Pericardium fibroblast (primary cell): Measurements from ENCODE around the gene OSBPL9. TPM values are rescaled to one million over a fixed set of nuclear protein-coding genes. Genes with fewer than 3 reads are reported as not detected.

Experiments used
- total RNA-seq: library from RNA; depleted of rRNA; stranded (reverse); fragments of >200 nt; gene quantifications from 2 replicates; pipeline ENCODE4 v1.2.3, GENCODE V29; 2015

OSBPL9 gene
- total RNA-seq, result 20.0 and 49.9 TPM in 2 replicates

GRCh38 chr1:51616903-51617708 lies at the start of gene OSBPL9:
Gene OSBPL9, plus strand, starts transcription at chr1:51617092. Its CDS starts 19 bp downstream, at chr1:51617111.

Other genes with a start within 250 kb of the OSBPL9 start
- gene EPS15, start 97.8 kb upstream of the OSBPL9 start, total RNA-seq, result 31.2 and 47.8 TPM in 2 replicates